Epithelial cell of esophagus (primary cell): ENCODE measurements around the gene SHC2.
"Not testable (repeated sequence)": the region's sequence is repeated elsewhere in the genome, so short reads cannot be mapped to it uniquely, and the experiment has no call there.

Source experiments
- DNase-seq: peaks from one replicate; pipeline ENCODE4 v3.0.0; 2010; ENCODE audit warnings: low read depth
- H3K4me3 ChIP-seq: 2 replicates; pipeline ENCODE4 v1.5.1; 2011; ENCODE audit warnings: mild to moderate bottlenecking, low read length, control low read depth
- CTCF ChIP-seq: IDR thresholded peaks from 2 replicates; pipeline ENCODE4 v1.5.1; 2011; ENCODE audit warnings: low read depth, mild to moderate bottlenecking, low read length, control low read depth, inconsistent platforms; ENCODE audit not compliant: insufficient read depth; ENCODE audit errors: missing control alignments

The SHC2 gene

GRCh38 chr19:482186-483041 is 21.6 kb upstream of the SHC2 start:
- DNase-seq, result no peak
- TF ChIP-seq CTCF, result no peak
- H3K4me3 ChIP-seq, result no peak overlapping the region

- not testable (repeated sequence) for H3K4me3 ChIP-seq, DNase-seq
Observed at GRCh38 chr19:481100-481499, 20.3 kb upstream of the SHC2 start.

- DNase-seq, result no peak
- peak; percentile 25 for TF ChIP-seq CTCF
- H3K4me3 ChIP-seq, result no peak overlapping the region
Observed at GRCh38 chr19:480016-480855, 19.4 kb upstream of the SHC2 start.

- no peak for DNase-seq
- no peak for TF ChIP-seq CTCF
- H3K4me3 ChIP-seq, result no peak overlapping the region
Observed at GRCh38 chr19:478976-479375, 18.1 kb upstream of the SHC2 start.

GRCh38 chr19:478236-478903 is 17.5 kb upstream of the SHC2 start:
- no peak overlapping the region for H3K4me3 ChIP-seq
- no peak for TF ChIP-seq CTCF

GRCh38 chr19:475360-475759 is 14.5 kb upstream of the SHC2 start:
- TF ChIP-seq CTCF, result no peak
- H3K4me3 ChIP-seq, result no peak overlapping the region
- no peak for DNase-seq

More at GRCh38 chr19:478236-478903, 17.5 kb upstream of the SHC2 start:
- DNase-seq, result no peak
